ENCODE measurements around the gene PHKA2.

- no peak for TF ChIP-seq CTCF (IDR thresholded peaks at IDR 0.05)
- TF ChIP-seq POLR2A (IDR thresholded peaks at IDR 0.05): no peak
Observed at GRCh38 chrX:18955676-18956075, 28.2 kb downstream of the PHKA2 start.

Measured in testis (tissue), 2 donors.